Muscle of leg (tissue), 11 donors: Measurements from ENCODE around the gene REV3L. TPM values are rescaled to one million over a fixed set of nuclear protein-coding genes. Genes with fewer than 3 reads are reported as not detected.
A peak's percentile ranks its signal among the peaks of the same experiment; 100 is the strongest.

Experiments used
- DNase-seq: peaks from one replicate; pipeline ENCODE4 v3.0.0; 2013
- H3K27ac ChIP-seq: one replicate; pipeline ENCODE4 v1.5.1; 2013; ENCODE audit warnings: mild to moderate bottlenecking, low read length, control low read depth
- H3K27me3 ChIP-seq: one replicate; pipeline ENCODE4 v1.6.1; 2013; ENCODE audit warnings: low read length; ENCODE audit not compliant: control insufficient read depth, insufficient read depth
- H3K36me3 ChIP-seq: one replicate; pipeline ENCODE4 v1.6.1; 2013; ENCODE audit warnings: low read length; ENCODE audit not compliant: control insufficient read depth, insufficient read depth
- H3K4me1 ChIP-seq: one replicate; pipeline ENCODE4 v1.6.1; 2013; ENCODE audit warnings: low read length; ENCODE audit not compliant: control insufficient read depth, insufficient read depth
- H3K4me3 ChIP-seq: one replicate; pipeline ENCODE4 v1.5.1; 2013; ENCODE audit warnings: low read length, control low read depth
- H3K9me3 ChIP-seq: replicated peaks from 2 replicates; pipeline ENCODE4 v1.6.1; 2013; ENCODE audit warnings: low read depth, low read length; ENCODE audit not compliant: control insufficient read depth
- WGBS: methylation state at CpG from one replicate; pipeline ENCODE4 v1.1.5; 2013; ENCODE audit warnings: missing lambda C conversion rate; ENCODE audit not compliant: insufficient coverage; 5-methylcytosine and 5-hydroxymethylcytosine counted together
- polyA plus RNA-seq, 8 donors: library from polyadenylated mRNA; unstranded; fragments of 120-200 nt; gene quantifications; one replicate each; pipeline versions ENCODE4 v1.2.1 to v1.2.3, GENCODE V29; 2013; ENCODE audit warnings: inconsistent platforms in 1 of 8, low replicate concordance in 1 of 8; ENCODE audit not compliant: insufficient read length in 8 of 8, insufficient read depth in 1 of 8
- total RNA-seq: library from RNA; stranded (reverse); fragments of 120-200 nt; gene quantifications from one replicate; pipeline ENCODE4 v1.2.4, GENCODE V29; 2013

Gene REV3L
- total and polyA plus RNA-seq, 9 donors: 28.0 to 50.9 (median 34.1) TPM

- H3K4me1 ChIP-seq: no peaks in the 10 kb centered on the region
- no peak overlapping the region for H3K27ac ChIP-seq
- no peak overlapping the region for H3K4me3 ChIP-seq
- peaks cover 14% of the 10 kb centered on the region for H3K36me3 ChIP-seq
- no peaks in the 10 kb centered on the region for H3K9me3 ChIP-seq
- no peaks in the 10 kb centered on the region for H3K27me3 ChIP-seq
- no peak for DNase-seq
Observed at GRCh38 chr6:111357705-111358104, 125.3 kb downstream of the REV3L start.

GRCh38 chr6:111356551-111356950 is 126.5 kb downstream of the REV3L start:
- Histone ChIP-seq H3K27me3 (no peaks in the 10 kb centered on the region), H3K4me3 (no peak overlapping the region), H3K36me3 (peaks cover 14% of the 10 kb centered on the region), H3K27ac (no peak overlapping the region), H3K4me1 (no peaks in the 10 kb centered on the region), H3K9me3 (no peaks in the 10 kb centered on the region)
- no peak for DNase-seq
- WGBS: no CpG with 5 or more reads among the region's 1 CpG

GRCh38 chr6:111354758-111355555 is 128.1 kb downstream of the REV3L start:
- Histone ChIP-seq H3K36me3 (peaks cover 15% of the 10 kb centered on the region), H3K4me3 (no peak overlapping the region), H3K27me3 (no peaks in the 10 kb centered on the region), H3K9me3 (no peaks in the 10 kb centered on the region), H3K4me1 (no peaks in the 10 kb centered on the region), H3K27ac (no peak overlapping the region)
- no CpG with 5 or more reads among the region's 3 CpGs for WGBS
- DNase-seq: no peak

- peak; percentile 35 for DNase-seq
- no peak overlapping the region for H3K4me3 ChIP-seq
- H3K4me1 ChIP-seq: no peaks in the 10 kb centered on the region
- H3K9me3 ChIP-seq: no peaks in the 10 kb centered on the region
- no CpG with 5 or more reads among the region's 5 CpGs for WGBS
- no peaks in the 10 kb centered on the region for H3K27me3 ChIP-seq
- H3K36me3 ChIP-seq: peaks cover 15% of the 10 kb centered on the region
- H3K27ac ChIP-seq: peak overlapping the region; percentile 23
Observed at GRCh38 chr6:111353912-111354462, 129.0 kb downstream of the REV3L start.

GRCh38 chr6:111347589-111347988 is 135.4 kb downstream of the REV3L start:
- no peaks in the 10 kb centered on the region for H3K4me1 ChIP-seq
- DNase-seq: no peak
- no peaks in the 10 kb centered on the region for H3K27me3 ChIP-seq
- H3K9me3 ChIP-seq: no peaks in the 10 kb centered on the region
- H3K36me3 ChIP-seq: peaks cover 16% of the 10 kb centered on the region
- WGBS: 95% methylated on average over 3 of the region's 3 CpGs
- no peak overlapping the region for H3K4me3 ChIP-seq
- H3K27ac ChIP-seq: no peak overlapping the region

GRCh38 chr6:111342913-111343312 is 140.1 kb downstream of the REV3L start:
- DNase-seq: no peak
- no peak overlapping the region for H3K27ac ChIP-seq
- peaks cover 15% of the 10 kb centered on the region for H3K36me3 ChIP-seq
- no peak overlapping the region for H3K4me3 ChIP-seq
- H3K9me3 ChIP-seq: no peaks in the 10 kb centered on the region
- no CpG with 5 or more reads among the region's 1 CpG for WGBS
- H3K4me1 ChIP-seq: no peaks in the 10 kb centered on the region
- no peaks in the 10 kb centered on the region for H3K27me3 ChIP-seq

GRCh38 chr6:111339294-111339693 is 143.7 kb downstream of the REV3L start:
- DNase-seq: no peak
- Histone ChIP-seq H3K4me1 (no peaks in the 10 kb centered on the region), H3K27me3 (no peaks in the 10 kb centered on the region), H3K27ac (no peak overlapping the region), H3K9me3 (no peaks in the 10 kb centered on the region), H3K4me3 (no peak overlapping the region), H3K36me3 (peaks cover 11% of the 10 kb centered on the region)
- no CpG with 5 or more reads among the region's 1 CpG for WGBS

GRCh38 chr6:111338843-111339242 is 144.2 kb downstream of the REV3L start:
- H3K4me3 ChIP-seq: no peak overlapping the region
- H3K27me3 ChIP-seq: no peaks in the 10 kb centered on the region
- H3K27ac ChIP-seq: no peak overlapping the region
- H3K4me1 ChIP-seq: no peaks in the 10 kb centered on the region
- DNase-seq: no peak
- WGBS: 86% methylated on average over 2 of the region's 3 CpGs
- no peaks in the 10 kb centered on the region for H3K9me3 ChIP-seq
- peaks cover 10% of the 10 kb centered on the region for H3K36me3 ChIP-seq

- DNase-seq: no peak
- Histone ChIP-seq H3K27me3 (no peaks in the 10 kb centered on the region), H3K36me3 (peaks cover 12% of the 10 kb centered on the region), H3K4me3 (no peak overlapping the region), H3K4me1 (no peaks in the 10 kb centered on the region), H3K9me3 (no peaks in the 10 kb centered on the region), H3K27ac (no peak overlapping the region)
- no CpG with 5 or more reads among the region's 1 CpG for whole genome bisulfite sequencing
Observed at GRCh38 chr6:111337829-111338236, 145.2 kb downstream of the REV3L start.

- no CpG with 5 or more reads among the region's 3 CpGs for WGBS
- H3K27me3 ChIP-seq: no peaks in the 10 kb centered on the region
Observed at GRCh38 chr6:111329882-111330633, 153.0 kb downstream of the REV3L start.

More at GRCh38 chr6:111329882-111330633, 153.0 kb downstream of the REV3L start:
- DNase-seq: no peak
- Histone ChIP-seq H3K36me3 (peaks cover 27% of the 10 kb centered on the region), H3K4me3 (no peak overlapping the region), H3K27ac (no peak overlapping the region), H3K4me1 (no peaks in the 10 kb centered on the region), H3K9me3 (no peaks in the 10 kb centered on the region)
